Measurements from ENCODE around the gene LRRN2. TPM values are rescaled to one million over a fixed set of nuclear protein-coding genes. Genes with fewer than 3 reads are reported as not detected.

Gene LRRN2
- total RNA-seq, 1 donor from 2014 or later = 6.5 TPM

DNA sequence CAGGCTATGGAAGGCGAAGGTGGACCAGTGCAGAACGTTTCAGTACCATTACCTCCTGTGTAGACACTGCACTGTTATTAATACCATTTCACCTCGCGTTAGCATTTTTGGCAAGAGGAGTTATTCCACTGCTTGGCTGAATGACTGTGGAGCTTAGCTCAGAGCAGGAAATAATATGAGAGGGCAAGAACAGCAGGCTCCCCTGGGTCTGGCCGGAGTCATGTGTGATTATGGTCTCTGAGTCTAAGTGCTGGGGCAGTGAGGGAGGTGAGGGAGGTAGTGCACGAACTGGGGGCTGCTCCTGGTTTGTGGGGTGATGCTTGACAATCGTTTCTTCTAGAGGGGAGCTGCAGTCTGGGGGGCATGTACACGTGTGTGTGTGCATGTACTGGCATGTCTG, 86.4 kb downstream of the LRRN2 start:
- Histone ChIP-seq H3K9me3 (no peaks in the 10 kb centered on the region), H3K27me3 (no peaks in the 10 kb centered on the region), H3K4me1 (no peaks in the 10 kb centered on the region), H3K4me3 (no peak overlapping the region), H3K27ac (no peak overlapping the region), H3K36me3 (no peaks in the 10 kb centered on the region)
- intact Hi-C loops (cut with DNase I) = no loop called here
- TF ChIP-seq CTCF (IDR thresholded peaks at IDR 0.05) = no peak
- no peak for DNase-seq (ENCODE audit: low spot score in 2 of 2)

DNA sequence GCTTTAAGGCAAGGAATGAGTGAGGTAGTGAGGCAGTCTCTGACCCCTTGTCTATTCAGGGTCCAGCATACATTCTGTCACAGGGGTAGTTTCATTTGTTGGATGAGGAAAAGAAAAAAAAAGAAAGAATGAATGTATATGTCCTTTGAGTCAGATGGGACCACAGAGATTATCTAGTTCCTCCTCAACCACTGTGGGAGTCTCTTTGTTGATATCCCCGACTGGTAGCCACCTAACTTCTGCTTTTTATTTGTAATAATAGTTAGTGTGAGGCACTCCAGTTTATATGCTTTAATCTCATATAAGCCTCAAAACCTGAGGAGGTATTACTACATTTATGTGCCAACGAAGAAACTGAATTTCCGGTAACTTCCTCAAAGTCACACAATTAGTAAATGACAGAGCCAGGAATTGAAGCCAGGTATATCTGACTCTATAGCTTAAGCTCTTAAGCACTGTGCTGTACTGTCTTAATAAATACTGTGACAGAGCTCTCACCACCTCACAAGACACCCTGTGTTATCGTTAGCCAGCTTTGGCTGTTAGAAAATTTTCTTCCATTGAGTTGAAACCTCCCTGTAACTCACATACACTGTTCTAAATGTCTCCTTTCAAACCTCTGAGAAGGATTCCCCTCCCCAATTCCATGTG, 87.1 kb downstream of the LRRN2 start:
- no peak overlapping the region for H3K4me3 ChIP-seq
- no peaks in the 10 kb centered on the region for H3K36me3 ChIP-seq
- no peak for TF ChIP-seq CTCF (IDR thresholded peaks at IDR 0.05)
- H3K4me1 ChIP-seq = no peaks in the 10 kb centered on the region
- no peaks in the 10 kb centered on the region for H3K9me3 ChIP-seq
- intact Hi-C loops (cut with DNase I) = no loop called here
- no peak overlapping the region for H3K27ac ChIP-seq
- no peak for DNase-seq (ENCODE audit: low spot score in 2 of 2)
- no peaks in the 10 kb centered on the region for H3K27me3 ChIP-seq

- intact Hi-C loops (cut with DNase I) = no loop called here
These were observed 93.1 kb downstream of the LRRN2 start for GRCh38 chr1:204592246-204592948.

GRCh38 chr1:204591473-204592090, 94.0 kb downstream of the LRRN2 start:
- intact Hi-C loops (cut with DNase I) = no loop called here
- H3K4me1 ChIP-seq = no peaks in the 10 kb centered on the region

More at GRCh38 chr1:204592246-204592948, 93.1 kb downstream of the LRRN2 start:
- Histone ChIP-seq H3K27me3 (no peaks in the 10 kb centered on the region), H3K4me1 (no peaks in the 10 kb centered on the region), H3K9me3 (no peaks in the 10 kb centered on the region), H3K36me3 (no peaks in the 10 kb centered on the region), H3K27ac (no peak overlapping the region), H3K4me3 (no peak overlapping the region)
- no peak for DNase-seq (ENCODE audit: low spot score in 2 of 2)
- no peak for TF ChIP-seq CTCF (IDR thresholded peaks at IDR 0.05)

GRCh38 chr1:204589409-204590038, 96.0 kb downstream of the LRRN2 start:
- Histone ChIP-seq H3K4me1 (no peaks in the 10 kb centered on the region), H3K9me3 (no peaks in the 10 kb centered on the region), H3K27me3 (no peaks in the 10 kb centered on the region), H3K4me3 (no peak overlapping the region), H3K36me3 (no peaks in the 10 kb centered on the region), H3K27ac (no peak overlapping the region)
- no peak for DNase-seq (ENCODE audit: low spot score in 2 of 2)
- TF ChIP-seq CTCF (IDR thresholded peaks at IDR 0.05) = no peak
- intact Hi-C loops (cut with DNase I) = no loop called here

More at GRCh38 chr1:204591473-204592090, 94.0 kb downstream of the LRRN2 start:
- Histone ChIP-seq H3K27me3 (no peaks in the 10 kb centered on the region), H3K9me3 (no peaks in the 10 kb centered on the region), H3K4me3 (no peak overlapping the region), H3K36me3 (no peaks in the 10 kb centered on the region), H3K27ac (no peak overlapping the region)
- no peak for DNase-seq (ENCODE audit: low spot score in 2 of 2)
- TF ChIP-seq CTCF (IDR thresholded peaks at IDR 0.05) = no peak

Data from ascending aorta (tissue), 2 donors.